Choroid plexus epithelial cell (primary cell): Measurements from ENCODE around the gene COL6A1.
A peak's percentile ranks its signal among the peaks of the same experiment; 100 is the strongest.
"Not testable (repeated sequence)": the region's sequence is repeated elsewhere in the genome, so short reads cannot be mapped to it uniquely, and the experiment has no call there.

Experiments used
- DNase-seq: peaks from one replicate; pipeline ENCODE4 v3.0.0-alpha.2; 2010; ENCODE audit warnings: low read depth
- H3K4me3 ChIP-seq: 2 replicates; pipeline ENCODE4 v1.5.1; 2011; ENCODE audit warnings: low read depth, mild to moderate bottlenecking, control low read depth, low read length, moderate library complexity
- CTCF ChIP-seq: conservative IDR thresholded peaks from 2 replicates; pipeline ENCODE4 v1.5.1; 2011; ENCODE audit warnings: low read depth, mild to moderate bottlenecking, control low read depth, inconsistent platforms, low read length, moderate library complexity

The COL6A1 gene

GRCh38 chr21:46039891-46040660 lies 58.5 kb downstream of the COL6A1 start:
- H3K4me3 ChIP-seq: no peak overlapping the region
- TF ChIP-seq CTCF: no peak
- DNase-seq: no peak

GRCh38 chr21:46040707-46041106 lies 59.1 kb downstream of the COL6A1 start:
- no peak overlapping the region for H3K4me3 ChIP-seq
- TF ChIP-seq CTCF: no peak
- DNase-seq: no peak

GRCh38 chr21:46041183-46041582 lies 59.6 kb downstream of the COL6A1 start:
- no peak overlapping the region for H3K4me3 ChIP-seq
- no peak for TF ChIP-seq CTCF
- DNase-seq: no peak

- no peak for TF ChIP-seq CTCF
- DNase-seq: no peak
- H3K4me3 ChIP-seq: no peak overlapping the region
Measured at GRCh38 chr21:46045154-46045553, 63.6 kb downstream of the COL6A1 start.

- no peak for TF ChIP-seq CTCF
- no peak for DNase-seq
- no peak overlapping the region for H3K4me3 ChIP-seq
Measured at GRCh38 chr21:46046471-46046870, 64.9 kb downstream of the COL6A1 start.

- DNase-seq, H3K4me3 ChIP-seq: not testable (repeated sequence)
Measured at GRCh38 chr21:46046906-46047305, 65.3 kb downstream of the COL6A1 start.

- no peak overlapping the region for H3K4me3 ChIP-seq
- peak; percentile 98 for DNase-seq
- TF ChIP-seq CTCF: no peak
Measured at GRCh38 chr21:46048926-46049889, 67.6 kb downstream of the COL6A1 start.
